Measurements from ENCODE around the gene GOLPH3. TPM values are rescaled to one million over a fixed set of nuclear protein-coding genes. Genes with fewer than 3 reads are reported as not detected.

Gene GOLPH3
- total RNA-seq, 1 donor from 2014 or later: 80.5 TPM

- Mint-ChIP-seq H3K36me3 (peaks cover 13% of the 10 kb centered on the region), H3K27ac (no peak overlapping the region), H3K4me1 (peaks cover 6% of the 10 kb centered on the region), H3K4me3 (no peak overlapping the region), H3K9me3 (no peaks in the 10 kb centered on the region), H3K27me3 (ENCODE audit: insufficient read depth, low read depth) (no peaks in the 10 kb centered on the region)
- H3K9ac ChIP-seq: no peak overlapping the region
- no peaks in the 10 kb centered on the region for H4K20me1 ChIP-seq (ENCODE audit: low read depth)
- H3K27ac ChIP-seq: no peak overlapping the region
- H3K79me2 ChIP-seq (ENCODE audit: low read depth): no peaks in the 10 kb centered on the region
- H3K4me3 ChIP-seq: no peak overlapping the region
- TF ChIP-seq EZH2 (IDR thresholded peaks at IDR 0.05) (no peak), CTCF (IDR thresholded peaks at IDR 0.05) (no peak), EZH2phosphoT487 (IDR thresholded peaks at IDR 0.05) (no peak)
- no peaks in the 10 kb centered on the region for H3K27me3 ChIP-seq
- peaks cover 7% of the 10 kb centered on the region for H3K4me1 ChIP-seq
- no peaks in the 10 kb centered on the region for H3K9me3 ChIP-seq (ENCODE audit: low read depth)
- H3K36me3 ChIP-seq: no peaks in the 10 kb centered on the region
- no peak overlapping the region for H2AFZ ChIP-seq (replicated peaks)
- no peaks in the 10 kb centered on the region for H3F3A ChIP-seq (ENCODE audit: low read depth)
- no peak overlapping the region for H3K4me2 ChIP-seq
- no peak for DNase-seq (ENCODE audit: low spot score)
Measured at GRCh38 chr5:32099486-32100035, 74.6 kb downstream of the GOLPH3 start.

GRCh38 chr5:32098890-32099310 lies 75.2 kb downstream of the GOLPH3 start:
- no peaks in the 10 kb centered on the region for H3K27me3 ChIP-seq
- H2AFZ ChIP-seq (replicated peaks): no peak overlapping the region
- H3K4me3 Mint-ChIP-seq: no peak overlapping the region
- H3K9me3 ChIP-seq (ENCODE audit: low read depth): no peaks in the 10 kb centered on the region
- H3F3A ChIP-seq (ENCODE audit: low read depth): no peaks in the 10 kb centered on the region
- H4K20me1 ChIP-seq (ENCODE audit: low read depth): no peaks in the 10 kb centered on the region
- H3K9ac ChIP-seq: no peak overlapping the region
- H3K4me3 ChIP-seq: no peak overlapping the region
- no peaks in the 10 kb centered on the region for H3K27me3 Mint-ChIP-seq (ENCODE audit: insufficient read depth, low read depth)
- TF ChIP-seq CTCF (IDR thresholded peaks at IDR 0.05) (no peak), EZH2phosphoT487 (IDR thresholded peaks at IDR 0.05) (no peak), EZH2 (IDR thresholded peaks at IDR 0.05) (no peak)
- peaks cover 13% of the 10 kb centered on the region for H3K36me3 Mint-ChIP-seq
- H3K4me2 ChIP-seq: no peak overlapping the region
- H3K9me3 Mint-ChIP-seq: no peaks in the 10 kb centered on the region
- H3K27ac Mint-ChIP-seq: no peak overlapping the region
- peaks cover 6% of the 10 kb centered on the region for H3K4me1 Mint-ChIP-seq
- peaks cover 7% of the 10 kb centered on the region for H3K4me1 ChIP-seq
- H3K79me2 ChIP-seq (ENCODE audit: low read depth): no peaks in the 10 kb centered on the region
- H3K36me3 ChIP-seq: no peaks in the 10 kb centered on the region
- no peak overlapping the region for H3K27ac ChIP-seq
- no peak for DNase-seq (ENCODE audit: low spot score)

GRCh38 chr5:32098291-32098690 lies 75.8 kb downstream of the GOLPH3 start:
- Histone ChIP-seq H2AFZ (replicated peaks) (no peak overlapping the region), H3K4me2 (no peak overlapping the region), H3F3A (ENCODE audit: low read depth) (no peaks in the 10 kb centered on the region), H3K27me3 (no peaks in the 10 kb centered on the region), H3K27ac (no peak overlapping the region), H3K4me1 (peaks cover 7% of the 10 kb centered on the region), H3K9ac (no peak overlapping the region), H3K79me2 (ENCODE audit: low read depth) (no peaks in the 10 kb centered on the region), H4K20me1 (ENCODE audit: low read depth) (no peaks in the 10 kb centered on the region), H3K36me3 (no peaks in the 10 kb centered on the region), H3K4me3 (no peak overlapping the region), H3K9me3 (ENCODE audit: low read depth) (no peaks in the 10 kb centered on the region)
- Mint-ChIP-seq H3K4me3 (no peak overlapping the region), H3K36me3 (peaks cover 13% of the 10 kb centered on the region), H3K27me3 (ENCODE audit: insufficient read depth, low read depth) (peaks cover under 1% of the 10 kb centered on the region), H3K27ac (no peak overlapping the region), H3K4me1 (peaks cover 6% of the 10 kb centered on the region), H3K9me3 (no peaks in the 10 kb centered on the region)
- DNase-seq (ENCODE audit: low spot score): no peak
- TF ChIP-seq EZH2 (IDR thresholded peaks at IDR 0.05): no peak
- TF ChIP-seq CTCF (IDR thresholded peaks at IDR 0.05): no peak
- no peak for TF ChIP-seq EZH2phosphoT487 (IDR thresholded peaks at IDR 0.05)
